ENCODE results near the gene AK9. TPM values are rescaled to one million over a fixed set of nuclear protein-coding genes. Genes with fewer than 3 reads are reported as not detected.
A peak's percentile ranks its signal among the peaks of the same experiment; 100 is the strongest.
"Not testable (repeated sequence)": the region's sequence is repeated elsewhere in the genome, so short reads cannot be mapped to it uniquely, and the experiment has no call there.

The AK9 gene
- total and polyA plus RNA-seq, 2 of the 8 experiments (the other 6 are each of a cell fraction or from before 2014, with no cell fraction given), result 1.8 to 2.2 TPM

- 68% methylated on average over 15 of the region's 15 CpGs; no CpG with 5 or more reads in 1 of the 2 experiments for WGBS, 2 experiments (ENCODE audit: extremely low coverage in 1 of 2, insufficient coverage in 1 of 2, insufficient read length in 1 of 2, insufficient replicate concordance in 2 of 2, low coverage in 1 of 2, low lambda C conversion rate in 2 of 2, missing lambda C conversion rate in 1 of 2)
- H4K91ac ChIP-seq (replicated peaks; ENCODE audit: insufficient read length, low read length); H2BK120ac ChIP-seq (replicated peaks; ENCODE audit: low read depth, low read length); H3K9me3 ChIP-seq (ENCODE audit: insufficient read depth in 2 of 2, low read depth in 1 of 2, low read length in 1 of 2); H3K23ac ChIP-seq (ENCODE audit: insufficient read length); FAIRE-seq; H3K79me1 ChIP-seq (ENCODE audit: low read depth, low read length); H3K36me3 ChIP-seq (ENCODE audit: control insufficient read depth in 2 of 4, insufficient read depth in 4 of 4, low read length in 3 of 4); H3K79me2 ChIP-seq (ENCODE audit: control insufficient read depth in 1 of 2, insufficient read depth in 2 of 2, low read length in 2 of 2); H3K4ac ChIP-seq (replicated peaks; ENCODE audit: insufficient read length, low read depth, low read length); H3K9ac ChIP-seq (replicated peaks in 1 of 4; ENCODE audit: extremely low read depth in 1 of 4, low read depth in 3 of 4, low read length in 3 of 4); H3K4me1 ChIP-seq (replicated peaks in 1 of 4; ENCODE audit: control insufficient read depth in 3 of 4, insufficient read depth in 4 of 4, low read length in 3 of 4); H3K56ac ChIP-seq (replicated peaks; ENCODE audit: insufficient read length, low read depth, low read length); H3K14ac ChIP-seq (ENCODE audit: insufficient read length); H3K23me2 ChIP-seq (ENCODE audit: low read depth, low read length); H2BK20ac ChIP-seq (ENCODE audit: low read length); H3K27me3 ChIP-seq (replicated peaks in 1 of 4; ENCODE audit: control insufficient read depth in 3 of 4, extremely low read depth in 1 of 4, insufficient read depth in 3 of 4, low read length in 3 of 4); H4K20me1 ChIP-seq (replicated peaks in 1 of 2; ENCODE audit: control insufficient read depth in 1 of 2, insufficient read depth in 2 of 2, low read length in 2 of 2); H2BK15ac ChIP-seq (ENCODE audit: low read length); H2AK5ac ChIP-seq (ENCODE audit: low read depth, low read length): not testable (repeated sequence)
- ChIA-PET POLR2A (ENCODE audit: partially characterized antibody) (interaction anchor here (0.9 to 1.7 kb wide), 2 partner anchors 11 to 171 kb away, joined by 3 to 15 read pairs; partner anchors contain the start of genes AK9 and FIG4), CTCF (ENCODE audit: partially characterized antibody) (interaction anchor here (0.6 to 1.4 kb wide), 6 partner anchors 9 to 361 kb away, joined by 3 to 4 read pairs (median 3); no protein-coding TSS in a partner anchor)
- Histone ChIP-seq H3K4me2 (ENCODE audit: insufficient read depth in 1 of 2, low read depth in 2 of 2, low read length in 2 of 2) (peak overlapping the region; percentile 33 to 69; a peak in 3 of 4 replicates), H3K18ac (ENCODE audit: extremely low read depth, low read length) (peak overlapping the region; percentile 78), H2AFZ (ENCODE audit: low read length) (peak overlapping the region; percentile 32; the same call in 1 of the 2 replicates), H3K4me3 (ENCODE audit: extremely low read depth in 1 of 4, insufficient read depth in 2 of 4, low read depth in 3 of 4, low read length in 4 of 4) (peak overlapping the region in 2 of 4 experiments; percentile 13 to 41; a peak in 2 of 8 replicates), H2BK12ac (ENCODE audit: low read depth, low read length) (0 out of 2 replicates have a peak overlapping the region, but pooled peaks have one; percentile 23), H3K27ac (ENCODE audit: low read depth, low read length) (peak overlapping the region; percentile 63), H4K5ac (ENCODE audit: insufficient read length, low read depth, low read length) (peak overlapping the region; percentile 52), H4K8ac (ENCODE audit: extremely low read depth, insufficient read depth, low read length) (peak overlapping the region; percentile 68; the same call in 1 of the 2 replicates), H2BK5ac (ENCODE audit: low read depth, low read length) (peak overlapping the region; percentile 52; the same call in 1 of the 2 replicates)
- DNase-seq (ENCODE audit: low read depth in 1 of 2, low spot score in 2 of 2), result peak in 1 of 2 experiments; percentile 55
- TF ChIP-seq RBBP5 (IDR thresholded peaks at IDR 0.05; ENCODE audit: borderline replicate concordance, low read depth, low read length), result peak; percentile 68; the same call in 1 of the 2 replicates
- TF ChIP-seq YY1 (IDR thresholded peaks at IDR 0.05; ENCODE audit: low read depth, low read length), result 0 out of 2 replicates have a peak, but pooled peaks have one; percentile 39
- TF ChIP-seq SP1 (IDR thresholded peaks at IDR 0.05; ENCODE audit: low read depth, low read length), result peak; percentile 39; the same call in 1 of the 2 replicates
These were observed 12.1 kb downstream of the AK9 start for GRCh38 chr6:109678661-109679505.
